Esophagus squamous epithelium (tissue), 4 donors: ENCODE measurements around the gene MYO15B.

Experiments used
- CTCF ChIP-seq, 6 experiments: fragments of 450-650 bp in 4 of 6; fragments of 200-600 bp in 2 of 6; sonication (generic) in 2 of 6; IDR thresholded peaks; one replicate each; pipeline ENCODE4 v1.5.1; 2016 to 2019; ENCODE audit warnings: antibody characterized with exemption in 6 of 6, mild to moderate bottlenecking in 4 of 6, moderate library complexity in 4 of 6
- POLR2A ChIP-seq, 4 donors: fragments of 450-650 bp; IDR thresholded peaks; one replicate each; pipeline ENCODE4 v1.6.1; 2017; ENCODE audit warnings: antibody characterized with exemption in 4 of 4, mild to moderate bottlenecking in 4 of 4, moderate library complexity in 3 of 4

- no peak for TF ChIP-seq CTCF (IDR thresholded peaks at IDR 0.05)
- no peak for TF ChIP-seq POLR2A (IDR thresholded peaks at IDR 0.05)
Observed at GRCh38 chr17:75590314-75590761, 2.7 kb downstream of the MYO15B start.
